HepG2 (cell line): Measurements from ENCODE around the gene UBE2C. TPM values are rescaled to one million over a fixed set of nuclear protein-coding genes. Genes with fewer than 3 reads are reported as not detected.
A peak's percentile ranks its signal among the peaks of the same experiment; 100 is the strongest.

ENCODE experiments used
- HIVEP1 ChIP-seq: sonication (generic); formaldehyde crosslinking; IDR thresholded peaks from 2 replicates; pipeline ENCODE4 v1.4.0; 2020; ENCODE audit warnings: mild to moderate bottlenecking, missing genetic modification reagents
- HNRNPLL ChIP-seq: fragments of 200-400 bp; formaldehyde crosslinking; IDR thresholded peaks from 2 replicates; pipeline ENCODE4 v1.6.1; 2017; ENCODE audit warnings: mild to moderate bottlenecking, low read depth, low read length; ENCODE audit not compliant: poor library complexity, severe bottlenecking
- IKZF4 ChIP-seq: sonication (generic); formaldehyde crosslinking; IDR thresholded peaks from 2 replicates; pipeline ENCODE4 v1.5.1; 2020; ENCODE audit warnings: borderline replicate concordance, mild to moderate bottlenecking, low read depth, missing genetic modification reagents; ENCODE audit errors: not compliant biosample characterization
- KAT2B ChIP-seq: fragments of 150-350 bp; IDR thresholded peaks from 2 replicates; pipeline ENCODE4 v1.6.1; 2014; ENCODE audit warnings: low read depth, low read length, borderline replicate concordance
- NBN ChIP-seq: fragments of 450-650 bp; conservative IDR thresholded peaks from 2 replicates; pipeline ENCODE4 v1.6.1; 2017
- NFE2L2 ChIP-seq: fragments of 150-350 bp; IDR thresholded peaks from 2 replicates; pipeline ENCODE4 v1.6.1; 2014; ENCODE audit warnings: low read length
- SP140L ChIP-seq: sonication (generic); formaldehyde crosslinking; IDR thresholded peaks from 2 replicates; pipeline ENCODE4 v1.4.0; 2020; ENCODE audit warnings: missing genetic modification reagents, borderline replicate concordance
- SUZ12 ChIP-seq: fragments of 150-350 bp; IDR thresholded peaks from 2 replicates; pipeline ENCODE4 v1.6.1; 2014; ENCODE audit warnings: low read depth, low read length
- U2AF2 ChIP-seq: fragments of 200-400 bp; formaldehyde crosslinking; IDR thresholded peaks from 2 replicates; pipeline ENCODE4 v1.6.1; 2017; ENCODE audit warnings: low read depth, mild to moderate bottlenecking, low read length
- ZKSCAN8 ChIP-seq: IDR thresholded peaks from 2 replicates; pipeline ENCODE4 v1.6.1; 2016; ENCODE audit warnings: borderline replicate concordance, missing genetic modification reagents, missing compliant biosample characterization
- ZNF335 ChIP-seq: sonication (generic); formaldehyde crosslinking; IDR thresholded peaks from 2 replicates; pipeline ENCODE4 v1.4.0; 2020; ENCODE audit warnings: missing genetic modification reagents
- ZNF430 ChIP-seq: sonication (generic); formaldehyde crosslinking; IDR thresholded peaks from 2 replicates; pipeline ENCODE4 v1.9.0; 2021; ENCODE audit warnings: mild to moderate bottlenecking, missing genetic modification reagents
- ZNF460 ChIP-seq: sonication (generic); formaldehyde crosslinking; IDR thresholded peaks from 2 replicates; pipeline ENCODE4 v1.5.1; 2020; ENCODE audit warnings: missing genetic modification reagents, mild to moderate bottlenecking, borderline replicate concordance
- ZNF546 ChIP-seq: sonication (generic); formaldehyde crosslinking; conservative IDR thresholded peaks from 2 replicates; pipeline ENCODE4 v1.8.1; 2023; ENCODE audit warnings: mild to moderate bottlenecking, missing genetic modification reagents
- ZNF569 ChIP-seq: sonication (generic); formaldehyde crosslinking; IDR thresholded peaks from 2 replicates; pipeline ENCODE4 v1.5.0; 2020; ENCODE audit warnings: mild to moderate bottlenecking, missing genetic modification reagents, moderate library complexity, borderline replicate concordance
- ZNF713 ChIP-seq: sonication (generic); formaldehyde crosslinking; IDR thresholded peaks from 2 replicates; pipeline ENCODE4 v1.4.0; 2020; ENCODE audit warnings: mild to moderate bottlenecking, missing genetic modification reagents
- polyA plus RNA-seq, 8 experiments: library from polyadenylated mRNA; depleted of rRNA in 3 of 8; stranded (reverse) in 7 of 8; unstranded in 1 of 8; fragments of >200 nt; fragmentation: Illumina TruSeq in 4 of 8; extraction: Trizol in 4 of 8; gene quantifications; 2 replicates each; pipeline versions ENCODE4 v1.2.1 to v1.2.3, GENCODE V29; 2011 to 2016; ENCODE audit warnings: low read depth in 4 of 8, missing spikeins in 1 of 8, mixed read lengths in 1 of 8; ENCODE audit not compliant: insufficient read depth in 1 of 8
- total RNA-seq, 5 experiments: library from RNA; depleted of rRNA; stranded (reverse); fragments of >200 nt; fragmentation: Illumina TruSeq; extraction: Trizol; gene quantifications; 2 replicates each; pipeline ENCODE4 v1.2.3, GENCODE V29; 2016; ENCODE audit warnings: low read depth in 1 of 5
- TF ChIP-seq, protein P1 (sequence below): sonication (generic); formaldehyde crosslinking; IDR thresholded peaks from 2 replicates; pipeline ENCODE4 v1.5.1; 2020; ENCODE audit warnings: mild to moderate bottlenecking, missing genetic modification reagents, moderate library complexity
- TF ChIP-seq, protein P2 (sequence below): sonication (generic); formaldehyde crosslinking; IDR thresholded peaks from 2 replicates; pipeline ENCODE4 v1.5.1; 2020; ENCODE audit warnings: missing genetic modification reagents, mild to moderate bottlenecking, borderline replicate concordance
- TF ChIP-seq, protein P3 (sequence below): sonication (generic); formaldehyde crosslinking; IDR thresholded peaks from 2 replicates; pipeline ENCODE4 v1.5.0; 2020; ENCODE audit warnings: mild to moderate bottlenecking, missing genetic modification reagents
- TF ChIP-seq, protein P4 (sequence below): fragments of 450-650 bp; IDR thresholded peaks from 2 replicates; pipeline ENCODE4 v1.6.1; 2016
- TF ChIP-seq, protein P5 (sequence below): sonication (generic); formaldehyde crosslinking; IDR thresholded peaks from 2 replicates; pipeline ENCODE4 v1.4.0; 2020; ENCODE audit warnings: missing genetic modification reagents, low read depth, mild to moderate bottlenecking, borderline replicate concordance

The UBE2C gene
- total and polyA plus RNA-seq, 2 of the 13 experiments (the other 11 are each of a cell fraction or from before 2014, with no cell fraction given): 100 to 123 TPM

DNA sequence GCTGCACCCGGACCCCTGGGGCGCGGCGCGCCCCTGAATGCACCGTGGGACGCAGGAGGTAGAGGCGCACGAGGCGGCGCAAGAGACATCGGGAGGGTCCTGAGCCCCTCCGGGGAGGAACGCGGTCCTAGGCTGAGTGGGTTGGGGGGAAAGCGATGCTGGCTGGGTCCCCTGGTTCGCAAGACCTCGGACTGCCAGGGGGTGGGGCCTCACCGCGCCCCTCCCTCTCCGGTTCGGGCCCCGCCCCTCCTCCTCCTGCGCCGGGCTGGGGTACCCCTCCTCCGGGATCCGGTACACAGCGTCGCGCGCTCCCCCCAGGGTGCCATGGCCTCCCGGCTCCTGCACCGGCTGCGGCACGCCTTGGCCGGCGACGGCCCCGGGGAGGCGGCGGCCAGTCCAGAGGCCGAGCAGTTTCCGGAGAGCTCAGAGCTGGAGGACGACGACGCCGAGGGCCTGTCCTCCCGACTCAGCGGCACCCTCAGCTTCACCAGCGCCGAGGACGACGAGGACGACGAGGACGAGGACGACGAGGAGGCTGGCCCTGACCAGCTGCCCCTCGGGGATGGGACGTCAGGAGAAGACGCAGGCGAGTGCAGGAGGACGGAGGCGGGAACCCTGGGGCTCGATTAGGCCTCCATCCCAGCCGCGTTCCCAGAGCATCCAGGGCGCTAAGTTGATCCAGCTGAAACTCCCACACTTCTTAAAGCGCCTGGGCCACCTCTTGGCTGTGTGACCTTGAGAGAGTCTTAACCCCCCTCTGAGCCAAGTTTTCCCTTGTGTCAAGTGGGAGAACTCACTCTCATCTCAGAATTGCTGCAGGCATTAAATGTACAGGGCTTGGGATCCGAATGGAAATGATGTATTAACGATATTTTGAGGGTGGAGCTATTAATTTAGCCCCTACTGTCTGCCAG lies 21.7 kb downstream of the UBE2C start (continued):
- TF ChIP-seq, protein P1, sequence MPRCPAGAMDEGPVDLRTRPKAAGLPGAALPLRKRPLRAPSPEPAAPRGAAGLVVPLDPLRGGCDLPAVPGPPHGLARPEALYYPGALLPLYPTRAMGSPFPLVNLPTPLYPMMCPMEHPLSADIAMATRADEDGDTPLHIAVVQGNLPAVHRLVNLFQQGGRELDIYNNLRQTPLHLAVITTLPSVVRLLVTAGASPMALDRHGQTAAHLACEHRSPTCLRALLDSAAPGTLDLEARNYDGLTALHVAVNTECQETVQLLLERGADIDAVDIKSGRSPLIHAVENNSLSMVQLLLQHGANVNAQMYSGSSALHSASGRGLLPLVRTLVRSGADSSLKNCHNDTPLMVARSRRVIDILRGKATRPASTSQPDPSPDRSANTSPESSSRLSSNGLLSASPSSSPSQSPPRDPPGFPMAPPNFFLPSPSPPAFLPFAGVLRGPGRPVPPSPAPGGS: 0 out of 2 replicates have a peak, but pooled peaks have one; percentile 38
- TF ChIP-seq ZNF430 (peak; percentile 1; the same call in 1 of the 2 replicates), IKZF4 (CRISPR knock-in tag) (peak; percentile 68), SUZ12 (no peak), ZNF569 (CRISPR knock-in tag) (no peak), ZNF713 (CRISPR knock-in tag) (0 out of 2 replicates have a peak, but pooled peaks have one; percentile 39), SP140L (no peak), HIVEP1 (CRISPR knock-in tag) (peak; percentile 71), ZNF335 (0 out of 2 replicates have a peak, but pooled peaks have one; percentile 8), ZNF460 (CRISPR knock-in tag) (no peak; the same call in 1 of the 2 replicates), ZNF546 (CRISPR knock-in tag) (0 out of 2 replicates have a peak, but pooled peaks have one; percentile 66), U2AF2 (no peak), HNRNPLL (peak; percentile 40), ZKSCAN8 (CRISPR knock-in tag) (no peak), NBN (no peak), KAT2B (no peak), NFE2L2 (no peak)
- TF ChIP-seq, protein P2, sequence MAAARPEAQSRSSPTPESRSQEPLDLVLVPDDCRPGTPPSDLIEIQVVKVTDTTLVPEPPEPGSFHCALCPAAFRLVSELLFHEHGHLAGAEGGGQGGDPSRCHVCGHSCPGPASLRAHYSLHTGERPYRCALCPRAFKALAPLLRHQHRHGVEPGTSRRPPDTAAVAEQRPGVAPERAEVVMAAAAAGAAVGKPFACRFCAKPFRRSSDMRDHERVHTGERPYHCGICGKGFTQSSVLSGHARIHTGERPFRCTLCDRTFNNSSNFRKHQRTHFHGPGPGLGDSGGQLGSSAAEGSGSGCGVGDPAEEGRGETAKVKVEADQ: peak; percentile 21; the same call in 1 of the 2 replicates
- TF ChIP-seq, protein P3, sequence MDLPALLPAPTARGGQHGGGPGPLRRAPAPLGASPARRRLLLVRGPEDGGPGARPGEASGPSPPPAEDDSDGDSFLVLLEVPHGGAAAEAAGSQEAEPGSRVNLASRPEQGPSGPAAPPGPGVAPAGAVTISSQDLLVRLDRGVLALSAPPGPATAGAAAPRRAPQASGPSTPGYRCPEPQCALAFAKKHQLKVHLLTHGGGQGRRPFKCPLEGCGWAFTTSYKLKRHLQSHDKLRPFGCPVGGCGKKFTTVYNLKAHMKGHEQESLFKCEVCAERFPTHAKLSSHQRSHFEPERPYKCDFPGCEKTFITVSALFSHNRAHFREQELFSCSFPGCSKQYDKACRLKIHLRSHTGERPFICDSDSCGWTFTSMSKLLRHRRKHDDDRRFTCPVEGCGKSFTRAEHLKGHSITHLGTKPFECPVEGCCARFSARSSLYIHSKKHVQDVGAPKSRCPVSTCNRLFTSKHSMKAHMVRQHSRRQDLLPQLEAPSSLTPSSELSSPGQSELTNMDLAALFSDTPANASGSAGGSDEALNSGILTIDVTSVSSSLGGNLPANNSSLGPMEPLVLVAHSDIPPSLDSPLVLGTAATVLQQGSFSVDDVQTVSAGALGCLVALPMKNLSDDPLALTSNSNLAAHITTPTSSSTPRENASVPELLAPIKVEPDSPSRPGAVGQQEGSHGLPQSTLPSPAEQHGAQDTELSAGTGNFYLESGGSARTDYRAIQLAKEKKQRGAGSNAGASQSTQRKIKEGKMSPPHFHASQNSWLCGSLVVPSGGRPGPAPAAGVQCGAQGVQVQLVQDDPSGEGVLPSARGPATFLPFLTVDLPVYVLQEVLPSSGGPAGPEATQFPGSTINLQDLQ (CRISPR knock-in tag): no peak
- TF ChIP-seq, protein P4, sequence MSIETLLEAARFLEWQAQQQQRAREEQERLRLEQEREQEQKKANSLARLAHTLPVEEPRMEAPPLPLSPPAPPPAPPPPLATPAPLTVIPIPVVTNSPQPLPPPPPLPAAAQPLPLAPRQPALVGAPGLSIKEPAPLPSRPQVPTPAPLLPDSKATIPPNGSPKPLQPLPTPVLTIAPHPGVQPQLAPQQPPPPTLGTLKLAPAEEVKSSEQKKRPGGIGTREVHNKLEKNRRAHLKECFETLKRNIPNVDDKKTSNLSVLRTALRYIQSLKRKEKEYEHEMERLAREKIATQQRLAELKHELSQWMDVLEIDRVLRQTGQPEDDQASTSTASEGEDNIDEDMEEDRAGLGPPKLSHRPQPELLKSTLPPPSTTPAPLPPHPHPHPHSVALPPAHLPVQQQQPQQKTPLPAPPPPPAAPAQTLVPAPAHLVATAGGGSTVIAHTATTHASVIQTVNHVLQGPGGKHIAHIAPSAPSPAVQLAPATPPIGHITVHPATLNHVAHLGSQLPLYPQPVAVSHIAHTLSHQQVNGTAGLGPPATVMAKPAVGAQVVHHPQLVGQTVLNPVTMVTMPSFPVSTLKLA: no peak
- TF ChIP-seq, protein P5, sequence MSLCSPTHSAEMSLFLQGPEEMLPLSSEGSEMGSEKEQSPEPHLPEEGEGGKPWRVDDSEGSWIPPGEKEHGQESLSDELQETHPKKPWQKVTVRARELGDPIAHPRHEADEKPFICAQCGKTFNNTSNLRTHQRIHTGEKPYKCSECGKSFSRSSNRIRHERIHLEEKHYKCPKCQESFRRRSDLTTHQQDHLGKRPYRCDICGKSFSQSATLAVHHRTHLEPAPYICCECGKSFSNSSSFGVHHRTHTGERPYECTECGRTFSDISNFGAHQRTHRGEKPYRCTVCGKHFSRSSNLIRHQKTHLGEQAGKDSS (CRISPR knock-in tag): peak; percentile 66; the same call in 1 of the 2 replicates
